22Rv1 (cell line): Measurements from ENCODE around the gene PRSS33.

Experiments used
- CTCF ChIP-seq: fragments of 450-650 bp; IDR thresholded peaks from 2 replicates; pipeline ENCODE4 v1.5.1; 2017; ENCODE audit warnings: mild to moderate bottlenecking
- ZFX ChIP-seq: fragments of 450-650 bp; IDR thresholded peaks from 2 replicates; pipeline ENCODE4 v1.6.1; 2017; ENCODE audit warnings: antibody characterized with exemption, borderline replicate concordance

GRCh38 chr16:2761472-2761871, 25.9 kb downstream of the PRSS33 start:
- TF ChIP-seq CTCF (no peak), ZFX (no peak)
